Activated T-cell treated with anti-CD3 and anti-CD28 coated beads for 4 hours (primary cell): ENCODE measurements around the gene B3GALT4.
"Not testable (repeated sequence)": the region's sequence is repeated elsewhere in the genome, so short reads cannot be mapped to it uniquely, and the experiment has no call there.

ENCODE experiments used
- DNase-seq: peaks from one replicate; pipeline ENCODE4 v3.0.0-alpha.2; 2020

Gene B3GALT4

DNA sequence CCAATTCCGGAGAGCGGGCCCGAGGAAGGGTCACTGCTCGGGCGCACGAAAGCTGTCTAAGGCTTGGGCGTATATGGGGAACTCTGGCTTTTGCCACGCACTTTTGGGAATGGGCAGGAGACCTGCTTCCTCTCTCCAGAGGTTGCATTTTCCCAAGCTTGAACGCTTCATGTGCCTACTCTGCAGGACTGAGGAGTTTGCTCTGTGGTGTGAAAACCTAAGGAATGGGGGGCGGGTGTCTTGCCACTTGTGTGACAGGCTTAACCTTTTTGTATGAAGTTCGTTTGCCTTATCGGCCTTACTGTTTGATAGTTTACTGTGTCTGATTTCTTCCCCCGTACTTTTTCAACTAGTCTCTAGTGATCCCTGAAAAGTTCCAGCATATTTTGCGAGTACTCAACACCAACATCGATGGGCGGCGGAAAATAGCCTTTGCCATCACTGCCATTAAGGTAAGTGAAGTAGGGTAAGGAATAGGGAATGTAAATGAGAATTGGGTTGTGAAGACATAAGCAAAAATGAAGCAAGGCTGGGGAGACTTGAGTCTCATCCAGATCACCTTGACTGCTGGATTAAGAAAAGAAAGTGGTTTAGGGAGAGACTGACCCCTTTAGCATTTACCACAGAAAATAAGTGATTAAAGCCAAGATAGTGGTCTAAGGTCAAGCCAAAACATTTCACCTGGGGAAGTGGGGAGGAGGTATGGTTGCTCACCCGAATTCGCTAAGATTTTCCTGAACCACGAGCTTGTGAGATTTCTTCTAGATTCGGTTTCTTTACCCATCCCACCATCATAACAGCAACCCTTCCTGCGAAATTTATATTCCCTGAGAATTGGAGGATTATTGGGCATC is 4.4 kb upstream of the B3GALT4 start:
- no peak for DNase-seq

DNA sequence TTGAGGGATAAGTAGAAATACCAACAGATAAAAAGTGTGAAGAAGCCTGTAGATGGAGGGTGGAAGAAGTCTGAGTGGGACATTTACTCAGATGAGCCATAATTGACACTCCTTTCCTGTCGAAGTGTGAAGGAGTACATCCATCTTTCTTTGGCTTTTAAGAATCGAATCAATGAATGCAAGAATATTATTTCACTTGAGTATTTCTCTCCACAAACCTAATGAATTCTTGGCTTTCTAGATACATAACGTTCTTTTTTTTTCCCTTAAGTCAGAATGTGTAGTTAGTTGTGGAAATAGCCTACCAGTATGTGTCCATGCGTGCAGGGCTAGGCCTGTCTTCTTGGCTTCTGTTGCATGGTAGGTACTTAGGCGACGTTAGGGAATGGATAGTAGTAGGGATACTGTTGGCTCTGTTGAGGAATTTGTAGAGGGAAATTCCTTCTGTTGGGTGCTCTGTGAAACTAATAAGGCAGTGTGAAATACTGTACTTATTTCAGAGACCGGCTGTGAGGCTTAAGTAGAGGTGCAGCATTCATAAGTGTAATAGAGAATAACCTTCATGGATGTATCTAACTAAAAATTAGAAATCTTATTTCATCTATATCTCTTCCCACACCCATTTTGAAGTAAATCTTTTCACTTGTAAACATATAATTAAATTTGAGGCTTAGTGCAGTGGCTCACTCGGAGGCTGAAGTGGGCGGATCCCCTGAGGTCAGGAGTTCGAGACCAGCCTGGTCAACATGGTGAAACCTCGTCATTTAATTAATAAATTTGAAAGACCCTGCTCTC is 3.6 kb upstream of the B3GALT4 start:
- DNase-seq, result no peak

DNA sequence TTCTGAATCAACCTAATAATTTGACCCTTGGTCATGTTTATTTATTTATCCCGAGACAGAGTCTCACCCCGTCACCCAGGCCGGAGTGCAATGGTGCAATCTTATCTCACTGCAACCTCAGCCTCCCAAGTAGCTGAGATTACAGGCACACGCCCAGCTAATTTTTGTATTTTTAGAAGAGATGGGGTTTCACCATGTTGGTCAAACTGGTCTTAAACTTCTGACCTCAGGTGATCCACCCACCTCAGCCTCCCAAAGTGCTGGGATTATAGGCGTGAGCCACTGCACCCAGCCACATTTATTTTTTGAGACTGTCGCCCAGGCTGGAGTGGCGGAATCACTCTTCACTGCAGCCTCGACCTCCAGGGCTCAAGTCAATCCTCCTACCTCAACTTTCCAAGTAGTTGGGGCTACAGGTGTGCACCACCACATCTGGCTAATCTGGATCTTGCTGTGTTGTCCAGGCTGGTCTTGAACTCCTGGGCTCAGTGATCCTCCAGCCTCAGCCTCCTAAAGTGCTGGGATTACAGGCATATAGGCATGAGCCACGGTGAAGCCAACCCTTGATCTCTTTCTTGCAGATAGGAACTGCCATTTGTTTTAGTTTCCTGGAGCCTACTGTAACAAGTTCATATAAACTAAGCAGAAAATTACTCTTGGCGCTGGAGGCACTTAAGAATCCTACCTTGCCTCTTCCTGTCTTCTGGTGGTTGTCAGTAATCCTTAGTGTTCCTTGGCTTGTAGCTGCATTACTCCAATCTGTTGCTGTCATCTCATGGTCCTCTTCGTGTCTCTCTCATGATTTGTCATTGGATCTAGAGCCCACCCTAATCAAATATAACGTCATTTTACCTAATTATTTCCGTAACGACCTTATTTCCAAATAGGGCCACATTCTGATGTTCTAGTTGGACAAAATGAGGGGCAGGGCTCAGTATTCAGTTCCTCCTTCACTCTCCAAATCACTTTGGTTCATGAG is 2.7 kb upstream of the B3GALT4 start:
- DNase-seq, result no peak

DNA sequence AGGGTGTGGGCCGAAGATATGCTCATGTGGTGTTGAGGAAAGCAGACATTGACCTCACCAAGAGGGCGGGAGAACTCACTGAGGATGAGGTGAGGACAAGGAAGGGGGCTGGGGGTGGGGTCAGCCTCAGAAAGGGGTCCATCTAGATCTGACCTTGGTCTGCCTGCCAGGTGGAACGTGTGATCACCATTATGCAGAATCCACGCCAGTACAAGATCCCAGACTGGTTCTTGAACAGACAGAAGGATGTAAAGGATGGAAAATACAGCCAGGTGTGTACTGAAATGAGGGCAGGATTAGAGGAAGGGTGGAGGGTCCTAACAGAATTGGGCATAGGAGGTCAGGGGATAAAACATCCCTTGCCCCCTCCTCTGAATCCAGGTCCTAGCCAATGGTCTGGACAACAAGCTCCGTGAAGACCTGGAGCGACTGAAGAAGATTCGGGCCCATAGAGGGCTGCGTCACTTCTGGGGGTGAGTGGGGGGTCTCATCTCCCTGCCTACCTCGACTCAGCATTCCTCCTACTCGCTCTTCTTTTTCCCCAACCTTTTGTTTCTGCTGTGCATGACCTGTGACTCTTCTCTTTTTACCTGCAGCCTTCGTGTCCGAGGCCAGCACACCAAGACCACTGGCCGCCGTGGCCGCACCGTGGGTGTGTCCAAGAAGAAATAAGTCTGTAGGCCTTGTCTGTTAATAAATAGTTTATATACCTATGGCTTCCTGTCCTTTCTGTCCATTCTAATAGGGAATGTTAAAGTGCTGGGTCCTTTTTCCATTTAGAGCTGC is 935 bp upstream of the B3GALT4 start:
- DNase-seq, result not testable (repeated sequence)

DNA sequence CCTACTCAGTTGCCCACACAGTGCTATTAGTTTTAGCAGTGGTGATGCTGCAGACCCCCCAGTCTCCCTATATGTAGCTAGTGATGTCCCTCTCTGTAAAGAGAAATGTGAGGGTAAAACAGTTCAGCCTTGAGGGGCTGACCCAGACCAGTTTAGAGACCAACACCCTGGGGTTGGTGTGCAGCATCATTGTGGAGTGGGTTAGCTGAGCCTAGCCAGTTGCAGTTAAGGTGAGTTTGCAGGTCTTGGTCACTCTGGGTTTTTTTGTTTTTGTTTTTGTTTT is 401 bp upstream of the B3GALT4 start:
- no peak for DNase-seq

DNA sequence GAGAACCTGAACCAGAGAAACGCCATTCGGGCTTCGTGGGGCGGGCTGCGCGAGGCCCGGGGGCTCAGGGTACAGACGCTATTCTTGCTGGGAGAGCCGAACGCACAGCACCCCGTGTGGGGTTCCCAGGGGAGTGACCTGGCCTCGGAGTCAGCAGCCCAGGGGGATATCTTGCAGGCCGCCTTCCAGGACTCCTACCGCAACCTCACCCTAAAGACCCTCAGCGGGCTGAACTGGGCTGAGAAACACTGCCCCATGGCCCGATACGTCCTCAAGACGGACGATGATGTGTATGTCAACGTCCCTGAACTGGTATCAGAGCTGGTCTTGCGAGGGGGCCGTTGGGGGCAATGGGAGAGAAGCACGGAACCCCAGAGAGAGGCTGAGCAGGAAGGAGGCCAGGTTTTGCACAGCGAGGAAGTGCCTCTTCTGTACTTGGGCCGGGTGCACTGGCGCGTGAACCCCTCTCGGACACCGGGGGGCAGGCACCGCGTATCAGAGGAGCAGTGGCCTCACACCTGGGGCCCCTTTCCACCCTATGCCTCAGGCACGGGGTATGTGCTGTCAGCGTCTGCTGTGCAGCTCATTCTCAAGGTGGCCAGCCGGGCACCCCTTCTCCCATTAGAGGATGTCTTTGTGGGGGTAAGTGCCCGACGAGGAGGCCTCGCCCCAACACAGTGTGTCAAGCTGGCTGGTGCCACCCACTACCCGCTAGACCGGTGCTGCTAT is 904 bp downstream of the B3GALT4 start:
- DNase-seq, result no peak

DNA sequence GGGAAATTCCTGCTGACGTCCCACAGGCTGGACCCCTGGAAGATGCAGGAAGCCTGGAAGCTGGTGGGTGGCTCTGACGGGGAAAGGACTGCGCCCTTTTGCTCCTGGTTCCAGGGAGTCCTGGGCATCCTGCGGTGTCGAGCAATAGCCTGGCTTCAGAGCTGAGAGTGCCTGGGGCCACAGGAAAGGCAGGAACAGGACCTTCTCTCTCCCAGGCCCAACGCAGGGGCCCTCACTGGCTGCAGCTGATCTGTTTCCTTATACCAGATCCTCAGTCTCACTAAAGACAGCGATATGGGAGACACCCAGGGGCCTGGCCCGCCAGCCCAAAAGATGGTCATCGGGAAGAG is 1.4 kb downstream of the B3GALT4 start:
- no peak for DNase-seq

DNA sequence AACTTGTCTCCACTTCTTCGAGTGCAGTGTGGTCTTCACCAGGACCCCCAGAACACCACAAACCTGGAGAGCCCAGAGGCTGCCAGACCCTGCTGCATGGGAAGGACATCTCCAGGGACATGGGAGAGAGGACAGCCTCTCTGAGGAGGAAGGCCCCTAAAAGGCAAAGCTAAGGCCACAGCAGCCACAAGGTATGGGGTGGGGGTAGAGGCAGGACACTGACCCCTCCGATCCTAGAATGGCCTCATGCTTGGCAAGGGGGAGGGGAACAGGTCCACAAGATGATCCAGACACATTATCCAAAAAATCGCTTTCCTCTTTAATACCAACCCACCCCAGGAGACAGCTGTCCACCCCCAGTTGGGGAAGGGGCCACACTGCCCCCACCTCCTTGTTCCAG is 1.9 kb downstream of the B3GALT4 start:
- DNase-seq, result no peak

DNA sequence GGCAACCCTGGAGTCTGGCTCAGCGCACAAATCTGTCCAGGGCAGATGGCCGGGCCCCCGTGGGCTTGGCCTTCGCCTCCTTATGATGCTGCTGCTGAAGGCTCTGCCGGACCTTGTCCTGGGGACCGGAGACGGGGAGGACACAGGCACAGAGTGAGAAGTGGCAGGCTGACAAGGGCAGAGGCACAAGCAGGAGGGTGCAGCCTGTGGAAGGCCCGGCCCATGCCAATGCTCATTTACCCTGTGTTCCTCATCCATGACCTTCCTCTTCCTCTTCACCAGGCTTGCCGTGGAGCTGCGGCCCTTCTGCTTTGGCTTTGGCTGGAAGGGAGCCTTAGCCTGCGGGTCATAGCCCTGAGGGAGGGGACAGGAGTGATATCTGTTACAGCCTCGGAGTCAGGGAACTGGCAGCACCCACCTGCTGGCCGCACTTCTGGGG is 2.4 kb downstream of the B3GALT4 start:
- DNase-seq, result no peak

DNA sequence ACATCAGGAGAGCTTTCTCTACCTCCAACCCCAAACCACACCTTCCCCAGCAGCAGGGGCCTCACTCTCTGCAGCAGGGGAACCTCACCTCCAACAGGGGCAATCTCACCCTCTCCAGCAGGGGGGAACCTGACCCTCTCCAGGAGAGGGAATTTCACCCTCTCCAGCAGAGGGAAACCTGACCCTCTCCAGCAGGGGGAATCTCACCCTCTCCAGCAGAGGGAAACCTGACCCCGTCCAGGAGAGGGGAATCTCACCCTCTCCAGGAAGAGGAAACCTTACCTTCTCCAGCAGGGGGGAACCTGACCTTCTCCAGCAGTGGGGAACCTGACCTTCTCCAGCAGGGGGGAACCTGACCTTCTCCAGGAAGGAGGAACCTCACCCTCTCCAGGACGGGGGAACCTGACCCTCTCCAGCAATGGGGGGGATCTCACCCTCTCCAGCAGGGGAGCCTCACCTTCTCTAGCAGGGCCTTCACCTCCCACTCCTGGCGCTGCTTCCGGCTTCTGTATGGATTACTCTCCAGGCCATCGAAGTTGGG is 3.1 kb downstream of the B3GALT4 start:
- DNase-seq, result no peak

DNA sequence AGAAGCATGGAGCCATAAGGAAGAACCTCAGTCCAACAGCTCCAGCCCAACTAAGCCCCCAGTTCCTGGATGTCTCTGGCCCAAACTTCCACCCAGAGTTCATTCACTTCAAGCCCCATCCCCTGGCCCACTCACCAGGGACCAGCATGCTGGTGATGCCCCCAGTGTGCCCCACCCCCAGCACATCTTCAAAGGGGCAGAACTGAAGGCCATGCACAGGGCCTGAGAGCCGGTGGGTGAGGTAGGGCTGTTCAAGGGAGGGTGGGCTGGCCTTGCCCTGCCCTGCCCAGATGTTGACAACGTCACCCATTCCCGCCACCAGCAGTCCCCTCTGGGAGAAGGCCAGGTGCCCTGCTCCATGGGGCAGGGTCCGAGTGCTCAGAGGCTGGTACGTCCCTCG is 3.6 kb downstream of the B3GALT4 start:
- DNase-seq, result no peak

DNA sequence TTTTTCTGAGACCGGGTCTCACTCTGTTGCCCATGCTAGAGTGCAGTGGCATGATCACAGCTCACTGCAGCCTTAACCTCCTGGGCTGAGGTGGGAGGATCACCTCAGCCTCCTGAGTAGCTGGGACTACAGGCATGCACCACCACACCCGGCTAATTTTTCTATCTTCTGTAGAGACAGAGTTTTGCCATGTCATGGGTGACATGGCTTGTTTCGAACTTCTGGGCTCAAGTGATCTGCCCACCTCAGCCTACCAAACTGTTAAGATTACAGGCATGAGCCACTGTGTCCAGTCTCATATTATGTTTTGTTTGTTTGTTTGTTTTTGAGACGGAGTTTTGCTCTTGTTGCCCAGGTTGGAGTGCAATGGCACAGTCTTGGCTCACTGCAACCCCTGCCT is 8.3 kb downstream of the B3GALT4 start:
- DNase-seq, result not testable (repeated sequence)

DNA sequence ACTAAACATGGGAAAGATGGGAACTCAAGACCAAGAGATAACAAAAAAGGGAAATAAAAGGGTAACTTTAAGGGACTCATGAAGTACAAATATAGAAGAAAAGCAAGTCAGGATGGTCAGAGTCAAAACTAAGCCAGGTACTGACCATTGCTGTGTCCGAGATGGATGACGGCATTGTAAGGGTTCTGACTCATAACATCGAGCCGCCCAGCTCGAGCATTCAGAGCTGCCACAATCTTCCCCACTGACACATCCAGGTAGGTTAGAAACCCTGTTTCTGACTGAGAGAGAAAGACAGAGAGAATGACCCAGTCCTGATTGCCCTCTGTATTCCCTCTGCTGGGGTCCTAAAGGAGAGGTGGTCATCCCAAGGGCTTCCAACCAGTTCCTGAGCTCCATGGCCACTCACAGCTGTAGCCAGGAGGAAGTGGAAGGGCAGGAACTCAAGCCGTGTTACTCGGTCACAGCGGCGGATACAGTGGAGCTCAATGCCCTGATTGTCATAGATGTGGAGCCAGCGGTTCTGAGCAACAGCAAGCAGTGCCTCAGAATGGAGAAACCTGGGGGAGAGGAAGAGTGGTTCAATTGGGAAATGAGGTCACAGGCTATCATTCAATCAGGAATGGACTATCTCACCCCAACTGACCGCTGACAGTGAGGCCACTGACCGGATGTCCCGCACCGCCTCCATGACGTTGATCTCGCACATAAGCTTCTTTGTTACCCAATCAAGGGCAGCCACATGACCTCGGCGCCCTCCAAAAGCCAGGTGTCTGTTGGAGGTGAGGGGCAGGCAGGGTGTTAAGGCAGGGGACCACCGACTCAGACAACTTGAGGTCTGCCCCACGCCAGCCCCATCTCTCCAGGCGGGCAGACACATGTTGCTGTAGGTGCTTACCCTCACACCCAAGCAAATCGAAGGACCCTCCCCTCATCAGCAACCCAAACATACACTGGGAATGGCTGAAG is 10.3 kb downstream of the B3GALT4 start:
- no peak for DNase-seq

DNA sequence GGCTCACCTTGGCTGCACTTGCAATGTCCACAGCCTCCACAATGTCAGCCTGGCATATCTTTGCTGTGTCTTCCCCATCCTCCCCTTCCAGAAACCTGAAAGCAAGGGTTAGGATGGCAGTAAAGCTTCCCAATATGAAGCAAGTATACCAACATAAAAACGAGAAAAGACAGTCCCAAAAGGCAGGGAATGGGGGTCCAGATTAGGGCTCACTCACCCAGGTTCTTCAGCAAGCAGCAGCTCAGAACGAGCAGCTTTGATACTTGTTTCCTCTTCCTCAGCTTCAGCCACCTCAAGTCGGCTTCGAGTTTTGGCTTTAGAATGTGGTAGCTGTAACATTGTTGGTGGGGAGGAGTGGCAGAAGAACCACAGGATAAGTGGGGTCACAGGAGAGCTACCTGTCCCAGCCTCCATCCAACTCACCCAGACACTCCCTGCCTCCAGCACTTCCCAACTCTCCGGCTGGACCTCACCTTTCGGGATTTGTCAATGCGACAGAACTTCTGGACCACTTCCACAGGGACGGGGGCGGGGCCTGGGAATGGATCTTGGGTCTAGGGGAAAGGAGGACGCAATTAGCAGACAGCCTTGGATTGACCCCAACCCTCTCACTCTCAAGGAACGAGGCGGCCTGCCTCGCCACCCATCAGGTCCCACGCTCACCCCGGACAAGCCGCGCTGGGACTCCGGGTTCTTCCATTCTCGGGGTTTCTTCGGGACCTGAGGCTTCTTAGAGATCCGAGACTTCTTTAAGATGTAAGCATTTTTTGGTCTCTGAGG is 11.4 kb downstream of the B3GALT4 start:
- DNase-seq, result no peak

DNA sequence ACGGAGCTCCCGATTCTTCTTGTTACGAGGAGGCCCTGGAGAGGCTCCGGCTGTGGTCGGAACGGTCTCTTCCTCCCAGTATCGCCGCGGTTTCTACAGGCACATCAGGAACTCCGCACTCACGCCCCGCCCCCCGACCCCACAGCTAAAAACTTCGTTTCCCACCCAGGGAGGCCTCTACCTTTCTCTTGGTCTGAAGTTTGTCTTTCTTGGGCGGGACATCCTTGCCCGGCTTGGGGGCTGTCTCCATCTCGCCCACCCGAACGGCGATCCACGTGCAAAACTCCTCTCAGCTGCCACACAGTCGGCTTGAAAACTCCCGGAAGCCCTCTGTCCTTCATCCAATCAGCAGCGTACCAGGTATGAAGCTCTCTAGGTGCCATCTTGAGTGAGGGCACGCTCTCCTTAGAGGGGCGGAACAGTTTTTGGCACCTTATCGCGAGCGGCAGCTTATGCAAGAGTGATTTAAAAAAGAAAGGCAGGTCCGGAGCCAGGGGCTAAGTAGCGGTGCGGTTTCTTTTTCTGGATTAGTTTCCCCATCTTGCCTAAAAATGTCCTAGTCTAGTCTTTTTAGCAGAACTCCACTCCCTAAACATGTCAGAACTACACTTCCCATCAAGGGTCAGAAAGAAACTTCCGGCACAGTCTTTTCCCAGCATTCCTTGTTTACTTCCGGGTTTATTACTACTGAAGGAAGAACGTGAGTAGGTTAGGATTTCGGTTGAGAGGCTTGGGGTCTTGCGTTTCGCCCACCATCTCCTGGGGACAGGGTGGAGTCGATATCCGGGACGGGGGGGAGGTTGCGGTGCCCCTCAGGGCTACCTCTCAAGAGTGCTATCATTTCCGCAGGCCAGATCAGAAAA is 12.2 kb downstream of the B3GALT4 start, which contains the start of the genes PFDN6 and WDR46:
Gene PFDN6, plus strand, starts transcription at position 681 of the 863 bp plus-strand sequence. CDS start 256 bp downstream, outside the sequence.
Gene WDR46, minus strand, starts transcription at position 319 of the 863 bp plus-strand sequence. Its CDS starts 69 bp downstream, at position 250.
- peak; percentile 73 for DNase-seq

DNA sequence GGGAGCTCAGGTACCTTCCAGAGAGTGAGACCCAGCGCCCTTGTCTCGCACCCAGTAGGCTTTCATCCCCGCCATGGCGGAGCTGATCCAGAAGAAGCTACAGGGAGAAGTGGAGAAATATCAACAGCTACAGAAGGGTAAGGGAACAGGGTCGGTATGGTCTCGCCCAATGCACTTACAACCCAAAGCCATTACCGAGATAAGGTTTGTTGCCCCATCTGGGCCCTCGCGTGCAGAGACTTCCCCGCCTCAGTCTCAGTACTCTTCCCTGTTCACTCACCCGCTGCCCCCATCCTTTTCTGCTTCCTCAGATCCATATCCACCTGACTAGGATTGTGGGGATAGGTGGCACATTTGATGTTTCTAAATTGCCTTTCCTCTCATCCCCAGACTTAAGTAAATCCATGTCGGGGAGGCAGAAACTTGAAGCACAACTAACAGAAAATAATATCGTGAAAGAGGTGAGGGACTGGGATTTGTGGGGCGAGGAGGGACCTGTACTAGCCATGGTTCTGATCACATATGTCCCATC is 12.9 kb downstream of the B3GALT4 start:
- DNase-seq, result no peak

DNA sequence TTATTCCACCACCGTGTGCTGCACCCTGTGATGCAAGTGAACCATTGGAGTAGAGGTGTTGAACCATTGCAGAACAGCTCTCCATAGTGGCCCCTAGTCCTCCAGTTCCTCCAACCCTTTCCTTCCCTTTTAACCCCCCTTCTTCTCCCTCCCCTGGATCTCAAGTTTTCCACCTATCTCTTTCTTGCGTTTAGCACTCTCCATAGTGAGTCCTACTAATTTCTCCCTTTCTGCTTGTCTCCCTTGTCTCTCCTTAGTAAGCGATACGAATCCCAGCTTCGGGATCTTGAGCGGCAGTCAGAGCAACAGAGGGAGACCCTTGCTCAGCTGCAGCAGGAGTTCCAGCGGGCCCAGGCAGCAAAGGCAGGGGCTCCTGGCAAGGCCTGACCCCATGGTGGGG is 13.5 kb downstream of the B3GALT4 start:
- DNase-seq, result no peak
